ENCODE results near the gene RPGRIP1L. TPM values are rescaled to one million over a fixed set of nuclear protein-coding genes. Genes with fewer than 3 reads are reported as not detected.

The RPGRIP1L gene
- total RNA-seq, 3 donors from 2014 or later = 3.2 to 7.5 (median 7.5) TPM

GRCh38 chr16:53556521-53556920 is 147.1 kb downstream of the RPGRIP1L start:
- no peak overlapping the region for H3K27ac ChIP-seq
- H3K27me3 ChIP-seq = no peaks in the 10 kb centered on the region
- no peak for DNase-seq (ENCODE audit: low spot score in 2 of 2)
- no peak overlapping the region for H3K4me3 ChIP-seq
- H3K9me3 ChIP-seq = no peaks in the 10 kb centered on the region
- no peak for TF ChIP-seq POLR2A (IDR thresholded peaks at IDR 0.05)
- no peak for TF ChIP-seq CTCF (IDR thresholded peaks at IDR 0.05)
- no peak for TF ChIP-seq POLR2AphosphoS5 (IDR thresholded peaks at IDR 0.05)
- intact Hi-C loops (cut with DNase I; ENCODE audit: low total_unique reads) = no loop called here
- no peaks in the 10 kb centered on the region for H3K36me3 ChIP-seq
- H3K4me1 ChIP-seq = no peaks in the 10 kb centered on the region

DNA sequence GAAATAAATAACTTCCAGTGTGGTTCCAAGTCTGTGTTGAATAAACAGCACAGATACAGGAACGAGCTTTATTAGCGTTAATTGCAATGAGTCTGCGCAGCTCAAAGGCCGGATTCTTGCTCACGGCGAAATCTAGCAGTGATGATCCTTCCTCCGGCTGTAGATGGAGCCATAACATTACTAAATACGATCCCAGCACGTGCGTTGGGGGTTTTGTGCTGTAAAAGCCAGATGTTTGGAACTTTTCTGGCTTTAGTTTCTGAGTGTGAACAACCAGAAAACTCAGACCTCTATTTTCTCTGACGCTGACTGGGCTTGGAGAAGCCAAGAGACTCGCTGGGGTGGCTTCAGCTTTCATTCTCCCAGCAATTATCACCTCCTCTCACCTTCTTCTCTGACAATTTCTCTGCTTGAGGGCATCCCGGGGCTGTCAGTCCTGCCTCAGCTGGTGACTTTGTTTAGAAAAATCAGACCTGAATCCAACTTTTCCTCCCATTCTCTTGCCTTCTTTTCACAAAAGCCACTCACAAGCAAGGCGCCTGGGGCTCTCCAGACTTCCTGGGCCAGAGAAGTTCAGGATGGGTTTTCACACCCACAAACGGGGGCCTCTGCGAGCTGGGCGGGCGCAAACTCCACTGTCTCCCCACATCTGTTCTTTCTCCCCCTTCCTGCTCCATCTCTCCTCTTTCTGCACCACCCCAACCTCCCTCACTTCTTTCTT is 153.5 kb downstream of the RPGRIP1L start:
- DNase-seq (ENCODE audit: low spot score in 2 of 2) = peak; percentile 46 to 58
- no peaks in the 10 kb centered on the region for H3K4me1 ChIP-seq
- TF ChIP-seq POLR2A (IDR thresholded peaks at IDR 0.05) (no peak), CTCF (IDR thresholded peaks at IDR 0.05) (peak in 2 of 3 donors; percentile 53 to 63), POLR2AphosphoS5 (IDR thresholded peaks at IDR 0.05) (peak in 1 of 3 donors; percentile 52)
- H3K36me3 ChIP-seq = no peaks in the 10 kb centered on the region
- peak overlapping the region; percentile 48 to 54 for H3K27ac ChIP-seq
- H3K4me3 ChIP-seq = peak overlapping the region in 2 of 3 donors; percentile 16 to 36
- no peaks in the 10 kb centered on the region for H3K9me3 ChIP-seq
- intact Hi-C loops (cut with DNase I; ENCODE audit: low total_unique reads) = loop anchor here (5.0 to 10.0 kb wide), 2 partner anchors 375 to 693 kb away; no protein-coding TSS in a partner anchor
- no peaks in the 10 kb centered on the region for H3K27me3 ChIP-seq

Other genes starting within 250 kb of the RPGRIP1L start
- gene AKTIP, start 200.7 kb downstream of the RPGRIP1L start, total RNA-seq = 10 to 100 TPM; 39.3 to 56.3 (median 45.3) TPM
- 100 to 1,000 TPM; 109 to 193 (median 174) TPM for gene FTO, start 297 bp upstream of the RPGRIP1L start, total RNA-seq